HL-60/S4 (cell line): Measurements from ENCODE around the gene ABCG2.
"Not testable (repeated sequence)": the region's sequence is repeated elsewhere in the genome, so short reads cannot be mapped to it uniquely, and the experiment has no call there.

ENCODE experiments used
- in situ Hi-C: fragments of 300-500 bp; cut with MboI; formaldehyde crosslinking; loops from 2 replicates; pipeline ENCODE4 v1.14.3; 2022; ENCODE audit warnings: low sequenced_read_pairs

The ABCG2 gene

DNA sequence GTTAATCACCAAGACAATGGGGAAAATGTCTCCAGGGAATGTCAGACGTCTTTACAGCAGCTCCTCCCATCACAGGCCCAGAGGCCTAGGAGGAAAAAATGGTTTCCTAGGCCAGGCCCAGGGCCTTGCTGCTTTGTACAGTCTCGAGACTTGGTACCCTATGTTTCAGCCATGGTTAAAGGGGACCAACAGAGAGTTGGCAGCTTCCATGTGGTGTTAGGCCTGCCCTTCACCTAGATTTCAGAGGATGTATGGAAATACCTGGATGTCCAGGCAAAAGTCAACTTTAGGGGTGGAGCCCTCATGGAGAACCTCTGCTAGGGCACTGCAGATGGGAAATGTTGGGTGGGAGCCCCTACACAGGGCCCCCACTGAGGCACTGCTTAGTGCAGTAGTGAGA is 38.5 kb downstream of the ABCG2 start:
- in situ Hi-C loops = no loop called here

DNA sequence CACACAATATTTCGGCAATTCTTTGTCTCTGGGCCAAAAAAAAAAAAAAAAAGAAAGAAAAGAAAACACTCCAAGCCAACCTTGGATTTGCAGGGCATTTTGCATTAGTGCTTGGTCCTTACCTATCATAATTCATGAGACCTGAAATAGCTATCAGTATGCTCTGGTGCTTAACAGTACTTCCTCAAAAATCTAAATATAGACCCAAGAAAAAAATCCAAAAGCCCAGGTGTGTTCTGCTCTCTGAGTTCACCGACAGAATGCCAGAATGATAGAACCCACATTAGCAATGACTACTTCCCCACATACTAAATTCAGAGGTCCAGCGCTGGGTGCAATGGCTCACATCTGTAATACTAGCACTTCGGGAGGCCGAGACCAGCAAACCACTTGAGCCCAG is 42.9 kb downstream of the ABCG2 start:
- in situ Hi-C loops = no loop called here

DNA sequence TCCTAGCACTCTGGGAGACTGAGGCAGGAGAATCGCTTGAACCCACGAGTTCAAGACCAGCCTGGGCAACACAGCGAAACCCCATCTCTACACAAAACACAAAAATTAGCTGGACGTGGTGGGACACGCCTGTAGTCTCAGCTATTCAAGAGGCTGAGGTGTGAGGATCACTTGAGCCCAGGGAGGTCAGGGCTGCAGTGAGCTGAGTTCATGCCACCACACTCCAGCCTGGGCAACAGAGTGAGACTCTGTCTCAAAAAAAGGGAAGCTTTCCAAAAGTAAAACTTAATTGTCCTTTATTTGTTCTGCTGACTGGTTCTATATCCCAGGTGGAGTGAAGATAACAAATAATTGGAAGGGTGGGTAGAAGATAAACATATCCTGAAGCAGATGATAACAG is 45.6 kb downstream of the ABCG2 start:
- in situ Hi-C loops = no loop called here

DNA sequence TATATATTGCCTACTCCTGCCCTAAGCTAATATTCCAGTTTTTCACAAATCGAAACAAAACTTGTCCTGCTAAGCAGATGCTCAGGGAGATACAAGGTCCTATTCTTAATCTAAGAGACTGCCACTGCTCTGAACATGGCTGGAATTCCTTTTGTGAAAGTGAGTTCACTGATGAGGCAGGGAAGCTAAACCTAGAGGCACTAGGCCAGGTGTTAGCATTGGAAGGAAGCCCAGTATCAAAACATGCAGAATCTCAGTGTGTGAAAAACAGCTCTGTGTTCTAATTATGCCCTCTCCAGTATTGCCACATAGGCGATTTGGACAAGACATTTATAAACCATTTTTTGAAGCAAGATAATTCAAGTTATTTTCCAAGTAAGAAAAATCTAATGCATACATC is 47.6 kb downstream of the ABCG2 start:
- in situ Hi-C loops = no loop called here

DNA sequence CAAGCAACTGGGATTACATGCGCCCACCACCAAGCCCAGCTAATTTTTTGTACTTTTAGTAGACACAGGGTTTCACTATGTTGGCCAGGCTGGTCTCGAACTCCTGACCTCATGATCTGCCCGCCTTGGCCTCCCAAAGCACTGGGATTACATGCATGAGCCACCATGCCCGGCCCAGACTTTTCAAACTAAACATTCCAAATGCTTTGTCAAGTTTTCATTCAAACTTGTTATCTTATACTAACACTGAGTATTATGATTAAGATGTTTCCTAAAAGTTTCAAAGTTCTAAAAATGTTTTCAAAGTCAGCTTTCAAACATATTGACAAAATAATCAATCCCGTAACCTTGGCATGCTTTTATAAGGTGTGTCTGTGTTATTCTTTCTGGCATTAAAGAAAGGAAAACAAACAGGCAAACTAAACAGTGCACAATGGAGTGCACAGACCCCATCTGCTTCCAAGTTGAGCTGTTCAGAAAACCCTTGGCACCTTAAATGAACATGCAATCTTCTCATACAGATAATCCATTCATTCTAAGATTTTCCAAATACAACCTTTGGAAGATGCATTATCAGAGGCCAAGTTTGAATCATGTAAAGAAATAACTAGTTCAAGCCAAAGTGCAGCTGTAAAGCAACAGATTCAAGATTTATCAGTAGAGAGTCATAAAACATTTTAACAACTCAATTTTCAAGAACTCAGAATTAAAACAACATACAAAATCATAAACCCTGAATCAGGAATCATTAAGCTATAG is 49.1 kb downstream of the ABCG2 start:
- in situ Hi-C loops = no loop called here

GRCh38 chr4:88108747-88109122 is 49.7 kb downstream of the ABCG2 start:
- in situ Hi-C loops = no loop called here

DNA sequence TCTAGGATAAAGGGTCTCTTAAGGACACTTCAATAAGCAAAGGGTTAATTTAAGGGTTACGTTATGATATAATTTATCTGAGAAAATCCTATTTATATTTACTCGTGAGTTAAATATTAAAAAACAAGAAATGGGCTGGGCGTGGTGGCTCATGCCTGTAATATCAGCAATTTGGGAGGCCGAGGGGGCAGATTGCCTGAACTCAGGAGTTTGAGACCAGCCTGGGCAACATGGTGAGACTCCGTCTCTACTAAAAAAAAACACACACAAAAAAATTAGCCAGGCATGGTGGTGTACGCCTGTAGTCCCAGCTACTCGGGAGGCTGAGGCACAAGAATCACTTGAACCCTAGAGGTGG is 50.4 kb downstream of the ABCG2 start:
- in situ Hi-C loops = not testable (repeated sequence)

DNA sequence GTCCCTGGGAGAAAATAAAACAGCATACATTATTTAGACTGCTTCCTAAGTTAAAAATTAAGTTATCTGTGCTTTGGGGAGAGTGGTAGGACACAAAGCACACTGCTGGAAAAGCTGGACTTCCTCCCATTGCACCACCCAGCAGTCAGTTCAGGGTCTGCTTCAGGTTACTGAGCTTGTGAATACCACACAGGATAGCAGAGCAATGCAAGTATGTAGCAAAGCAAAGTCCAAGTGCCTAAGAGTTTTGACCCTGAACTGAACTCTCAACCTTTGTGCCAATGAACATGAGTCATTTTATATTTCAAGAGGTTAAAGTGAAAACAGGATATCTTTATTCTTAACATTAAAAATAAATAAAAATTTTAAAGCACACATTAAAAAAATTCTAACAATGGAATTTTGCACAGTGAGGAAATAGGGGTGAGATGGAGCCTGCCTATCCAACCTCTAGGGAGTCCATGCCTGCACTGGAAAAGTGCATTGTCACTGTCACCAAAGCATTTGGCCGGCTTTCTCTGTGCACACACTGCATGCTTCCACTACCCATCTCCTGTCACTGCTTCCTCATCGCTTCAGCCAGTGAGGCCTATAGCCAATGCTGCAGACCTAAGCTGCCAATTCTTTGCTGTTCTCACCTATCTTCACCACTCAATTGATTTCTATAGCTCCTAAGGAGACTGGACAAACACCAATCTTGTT is 50.9 kb downstream of the ABCG2 start:
- in situ Hi-C loops = no loop called here

DNA sequence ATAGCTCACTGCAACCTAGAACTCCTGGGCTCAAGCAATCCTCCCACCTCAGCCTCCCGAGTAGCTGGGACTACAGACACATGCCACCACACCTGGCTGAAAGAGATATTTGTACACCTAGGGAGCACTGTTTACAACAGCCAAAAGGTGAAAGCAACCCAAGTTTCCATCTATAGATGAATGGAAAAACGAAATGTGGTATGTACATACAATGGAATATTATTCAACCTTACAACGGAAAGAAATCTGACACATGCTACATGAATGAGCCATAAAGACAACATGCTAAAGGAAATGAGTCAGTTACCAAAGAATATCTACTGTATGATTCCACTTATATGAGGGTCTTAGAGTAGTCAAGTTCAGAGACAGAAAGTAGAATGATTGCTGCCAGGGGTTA is 52.2 kb downstream of the ABCG2 start:
- in situ Hi-C loops = no loop called here

- in situ Hi-C loops = no loop called here
Measured at GRCh38 chr4:88104902-88105610, 53.4 kb downstream of the ABCG2 start.

DNA sequence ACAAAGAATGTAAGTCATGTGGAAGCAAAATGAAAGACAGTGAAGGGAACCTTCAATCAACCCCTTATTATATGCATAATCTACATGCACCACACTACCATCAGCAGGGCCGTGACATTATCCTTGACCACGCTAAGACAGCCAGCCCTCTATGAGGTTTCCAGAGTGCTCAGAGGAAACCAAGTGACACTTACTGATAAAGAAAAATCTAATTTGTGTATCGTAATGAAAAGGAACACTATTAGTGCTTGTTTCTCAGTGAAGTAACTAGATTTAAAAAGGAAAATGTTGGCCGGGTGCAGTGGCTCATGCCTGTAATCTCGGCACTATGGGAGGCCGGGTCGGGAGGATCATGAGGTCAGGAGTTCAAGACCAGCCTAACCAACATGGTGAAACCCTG is 56.4 kb downstream of the ABCG2 start:
- in situ Hi-C loops = no loop called here

GRCh38 chr4:88101165-88101564 is 57.3 kb downstream of the ABCG2 start:
- in situ Hi-C loops = no loop called here

- in situ Hi-C loops = no loop called here
Measured at GRCh38 chr4:88098993-88099752, 59.3 kb downstream of the ABCG2 start.

- in situ Hi-C loops = no loop called here
Measured at GRCh38 chr4:88097781-88098180, 60.7 kb downstream of the ABCG2 start.

- in situ Hi-C loops = no loop called here
Measured at GRCh38 chr4:88097301-88097700, 61.1 kb downstream of the ABCG2 start.

DNA sequence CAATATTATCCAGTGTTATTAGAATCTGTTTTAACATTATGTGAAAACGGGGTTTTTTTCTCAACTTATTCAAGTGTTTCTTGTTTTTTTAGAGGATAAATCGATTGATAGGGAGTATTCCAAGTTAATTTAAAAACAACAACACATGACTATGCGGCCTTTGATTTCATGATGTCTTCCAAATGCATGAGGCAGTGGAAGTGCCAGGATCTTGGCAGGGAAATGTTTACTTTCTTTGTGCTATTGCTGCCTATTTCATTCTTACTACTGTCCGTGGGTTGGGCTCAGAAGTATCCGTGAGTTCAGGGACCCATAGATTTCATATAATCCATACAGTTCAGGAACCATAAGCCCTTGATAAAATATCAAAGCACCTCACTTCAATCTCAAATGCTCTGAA is 64.6 kb downstream of the ABCG2 start:
- in situ Hi-C loops = no loop called here

- in situ Hi-C loops = no loop called here
Measured at GRCh38 chr4:88091378-88091777, 67.1 kb downstream of the ABCG2 start.

- in situ Hi-C loops = no loop called here
Measured at GRCh38 chr4:88090898-88091297, 67.5 kb downstream of the ABCG2 start.

- in situ Hi-C loops = no loop called here
Measured at GRCh38 chr4:88087004-88087403, 71.4 kb downstream of the ABCG2 start.

GRCh38 chr4:88080626-88081025 is 77.8 kb downstream of the ABCG2 start:
- in situ Hi-C loops = no loop called here

DNA sequence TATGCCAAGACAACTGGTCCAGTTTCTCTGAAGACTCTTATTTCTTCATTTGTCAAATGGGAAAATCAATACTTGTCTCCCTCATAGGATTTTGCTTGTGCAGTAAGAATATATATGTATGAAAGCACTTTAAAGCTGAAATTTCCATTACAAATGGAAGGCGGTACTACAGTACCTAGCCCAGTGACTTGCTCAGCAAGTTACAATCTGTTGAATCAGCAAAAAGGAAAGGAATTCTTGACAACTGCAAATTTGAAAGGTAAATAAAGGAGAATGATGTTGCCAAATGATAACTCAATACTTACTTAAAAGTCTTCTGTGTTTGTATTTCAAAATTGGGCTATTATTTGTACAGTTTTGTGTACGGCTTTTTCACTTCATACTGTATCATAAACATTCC is 79.9 kb downstream of the ABCG2 start:
- in situ Hi-C loops = no loop called here
